ENCODE data around the gene GALNT2. TPM values are rescaled to one million over a fixed set of nuclear protein-coding genes. Genes with fewer than 3 reads are reported as not detected.

The GALNT2 gene
- total and polyA plus RNA-seq, 2 experiments from 2014 or later: 17.8 to 48.3 TPM

- peaks cover 7% of the 10 kb centered on the region; the same call in 2 of the 3 replicates for H3K36me3 Mint-ChIP-seq (ENCODE audit: low read depth)
Observed at GRCh38 chr1:230163205-230163604, 96.2 kb downstream of the GALNT2 start.

GRCh38 chr1:230163719-230164118 is 96.7 kb downstream of the GALNT2 start:
- ATAC-seq (no peak), DNase-seq (ENCODE audit: low spot score) (no peak)
- H3K27ac ChIP-seq (ENCODE audit: low read depth): no peak overlapping the region
- peaks cover 16% of the 10 kb centered on the region for H3K4me1 Mint-ChIP-seq
- H3K27me3 ChIP-seq (ENCODE audit: insufficient read depth): no peaks in the 10 kb centered on the region
- no peak overlapping the region for H3K4me2 ChIP-seq
- H3K9me3 Mint-ChIP-seq: peaks cover 10% of the 10 kb centered on the region; the same call in 2 of the 3 replicates
- no peaks in the 10 kb centered on the region for H3K36me3 ChIP-seq (ENCODE audit: insufficient read depth)
- peaks cover 2% of the 10 kb centered on the region for H3K27me3 Mint-ChIP-seq (ENCODE audit: insufficient read depth, low read depth, poor library complexity)
- H3K4me1 ChIP-seq (ENCODE audit: insufficient read depth): no peaks in the 10 kb centered on the region; the same call in 1 of the 2 replicates
- H3K27ac Mint-ChIP-seq: no peak overlapping the region; the same call in 1 of the 2 replicates
- H3K4me3 Mint-ChIP-seq: no peak overlapping the region
- H4K20me1 ChIP-seq (replicated peaks; ENCODE audit: insufficient read depth): peaks cover 6% of the 10 kb centered on the region
- H3K36me3 Mint-ChIP-seq (ENCODE audit: low read depth): peaks cover 7% of the 10 kb centered on the region; the same call in 2 of the 3 replicates
- no peak overlapping the region for H2AFZ ChIP-seq
- H3F3A ChIP-seq (replicated peaks; ENCODE audit: low read depth): no peaks in the 10 kb centered on the region
- TF ChIP-seq ETS1 (IDR thresholded peaks at IDR 0.05): no peak
- H3K4me3 ChIP-seq: no peak overlapping the region
- H3K79me2 ChIP-seq (replicated peaks; ENCODE audit: insufficient read depth): peaks cover 51% of the 10 kb centered on the region
- H3K9me2 ChIP-seq (ENCODE audit: insufficient read depth): peaks cover 14% of the 10 kb centered on the region; the same call in 1 of the 2 replicates

More at GRCh38 chr1:230163205-230163604, 96.2 kb downstream of the GALNT2 start:
- H3K27me3 Mint-ChIP-seq (ENCODE audit: insufficient read depth, low read depth, poor library complexity): peaks cover 2% of the 10 kb centered on the region
- peaks cover 17% of the 10 kb centered on the region for H3K4me1 Mint-ChIP-seq
- H3K27ac Mint-ChIP-seq: no peak overlapping the region
- TF ChIP-seq STAT1 (IDR thresholded peaks at IDR 0.05; ENCODE audit: unreplicated experiment): no peak
- TF ChIP-seq NANOG (IDR thresholded peaks at IDR 0.05; ENCODE audit: borderline replicate concordance): no peak
- no peak for TF ChIP-seq EZH2 (IDR thresholded peaks at IDR 0.05; ENCODE audit: low read depth, unreplicated experiment)
- peaks cover 10% of the 10 kb centered on the region; the same call in 2 of the 3 replicates for H3K9me3 Mint-ChIP-seq
- H3K4me3 ChIP-seq: no peak overlapping the region
- H3K36me3 ChIP-seq (ENCODE audit: insufficient read depth): no peaks in the 10 kb centered on the region
- no peak overlapping the region for H3K27ac ChIP-seq (ENCODE audit: low read depth)
- DNase-seq (ENCODE audit: low spot score): no peak
- no peaks in the 10 kb centered on the region for H3K27me3 ChIP-seq (ENCODE audit: insufficient read depth)
- H3K4me2 ChIP-seq: no peak overlapping the region
- H2AFZ ChIP-seq: no peak overlapping the region
- no peaks in the 10 kb centered on the region for H3F3A ChIP-seq (replicated peaks; ENCODE audit: low read depth)
- ATAC-seq: no peak
- H3K4me3 Mint-ChIP-seq: no peak overlapping the region
- H3K4me1 ChIP-seq (ENCODE audit: insufficient read depth): peaks cover 3% of the 10 kb centered on the region; the same call in 1 of the 2 replicates
- peaks cover 53% of the 10 kb centered on the region for H3K79me2 ChIP-seq (replicated peaks; ENCODE audit: insufficient read depth)
- peaks cover 6% of the 10 kb centered on the region for H4K20me1 ChIP-seq (replicated peaks; ENCODE audit: insufficient read depth)
- peaks cover 14% of the 10 kb centered on the region; the same call in 1 of the 2 replicates for H3K9me2 ChIP-seq (ENCODE audit: insufficient read depth)

- H3K4me2 ChIP-seq: no peak overlapping the region
- Mint-ChIP-seq H3K4me3 (no peak overlapping the region), H3K9me3 (peaks cover 10% of the 10 kb centered on the region; the same call in 2 of the 3 replicates), H3K27ac (no peak overlapping the region), H3K4me1 (peaks cover 26% of the 10 kb centered on the region), H3K27me3 (ENCODE audit: insufficient read depth, low read depth, poor library complexity) (peaks cover 2% of the 10 kb centered on the region), H3K36me3 (ENCODE audit: low read depth) (peaks cover 7% of the 10 kb centered on the region; the same call in 2 of the 3 replicates)
- no peak for DNase-seq (ENCODE audit: low spot score)
- peaks cover 6% of the 10 kb centered on the region for H3K4me1 ChIP-seq (ENCODE audit: insufficient read depth)
- peaks cover 9% of the 10 kb centered on the region; the same call in 1 of the 2 replicates for H3K9me2 ChIP-seq (ENCODE audit: insufficient read depth)
- no peak overlapping the region for H3K27ac ChIP-seq (ENCODE audit: low read depth)
- no peaks in the 10 kb centered on the region for H3K36me3 ChIP-seq (ENCODE audit: insufficient read depth)
- TF ChIP-seq ZNF114 (CRISPR knock-in tag; IDR thresholded peaks at IDR 0.05): no peak
- ATAC-seq: no peak
- H2AFZ ChIP-seq: no peak overlapping the region
- peaks cover 47% of the 10 kb centered on the region for H3K79me2 ChIP-seq (replicated peaks; ENCODE audit: insufficient read depth)
- no peak overlapping the region for H3K4me3 ChIP-seq
- no peaks in the 10 kb centered on the region for H3K27me3 ChIP-seq (ENCODE audit: insufficient read depth)
- H4K20me1 ChIP-seq (replicated peaks; ENCODE audit: insufficient read depth): peaks cover 6% of the 10 kb centered on the region
- no peaks in the 10 kb centered on the region for H3F3A ChIP-seq (replicated peaks; ENCODE audit: low read depth)
Observed at GRCh38 chr1:230165536-230165935, 98.5 kb downstream of the GALNT2 start.

All from GM23338 (cell line).